Upper lobe of left lung (tissue), 6 donors: ENCODE measurements around the gene ADAM30. TPM values are rescaled to one million over a fixed set of nuclear protein-coding genes. Genes with fewer than 3 reads are reported as not detected.

ENCODE experiments used
- ATAC-seq, 2 donors: fragments of 200-7000 bp; cut with Tn5 transposase; one replicate each; pipeline ENCODE4 v1.9.1; 2022; ENCODE audit warnings: mild to moderate bottlenecking in 2 of 2, moderate library complexity in 2 of 2; ENCODE audit not compliant: low FRiP score in 2 of 2
- DNase-seq, 2 donors: peaks; one replicate each; pipeline ENCODE4 v3.0.0-alpha.2; 2019 to 2020
- H3K27ac ChIP-seq, 4 donors: fragments of 200-600 bp; sonication (generic); one replicate each; pipeline ENCODE4 v1.5.1; 2016 to 2019
- H3K27me3 ChIP-seq, 4 donors: fragments of 200-600 bp; sonication (generic); one replicate each; pipeline ENCODE4 v1.5.1; 2017 to 2019
- H3K36me3 ChIP-seq, 4 donors: fragments of 200-600 bp; sonication (generic); one replicate each; pipeline ENCODE4 v1.5.1; 2016 to 2019
- H3K4me1 ChIP-seq, 4 donors: fragments of 200-600 bp; sonication (generic); one replicate each; pipeline ENCODE4 v1.5.1; 2018 to 2019
- H3K4me3 ChIP-seq, 4 donors: fragments of 200-600 bp; sonication (generic); one replicate each; pipeline ENCODE4 v1.5.1; 2017 to 2019; ENCODE audit warnings: mild to moderate bottlenecking in 2 of 4, moderate library complexity in 1 of 4
- H3K9me3 ChIP-seq, 4 donors: fragments of 200-600 bp; sonication (generic); one replicate each; pipeline ENCODE4 v1.5.1; 2018 to 2019
- EP300 ChIP-seq, 4 donors: sonication (generic); formaldehyde crosslinking; IDR thresholded peaks; one replicate each; pipeline ENCODE4 v1.5.1; 2017; ENCODE audit warnings: antibody characterized with exemption in 4 of 4, control low read depth in 2 of 4
- POLR2A ChIP-seq, 4 donors: fragments of 450-650 bp; IDR thresholded peaks; one replicate each; pipeline ENCODE4 v1.5.1; 2016 to 2017; ENCODE audit warnings: antibody characterized with exemption in 4 of 4, mild to moderate bottlenecking in 2 of 4
- POLR2AphosphoS5 ChIP-seq, 2 donors: sonication (generic); formaldehyde crosslinking; IDR thresholded peaks; one replicate each; pipeline ENCODE4 v1.5.1; 2017; ENCODE audit warnings: antibody characterized with exemption in 2 of 2
- WGBS, 2 donors: methylation state at CpG; one replicate each; pipeline ENCODE4 v1.1.5; 2017 to 2018; 5-methylcytosine and 5-hydroxymethylcytosine counted together
- total RNA-seq, 6 donors: library from RNA; depleted of rRNA in 4 of 6; stranded (reverse); fragments of >200 nt in 4 of 6; gene quantifications; one replicate each; pipeline versions ENCODE4 v1.1.0 to v1.2.1, GENCODE V29; 2016 to 2021
- TF ChIP-seq, protein P1 (sequence below), 6 experiments: fragments of 450-650 bp in 4 of 6; fragments of 200-600 bp in 2 of 6; sonication (generic) in 2 of 6; IDR thresholded peaks; one replicate each; pipeline ENCODE4 v1.5.1; 2016 to 2019; ENCODE audit warnings: antibody characterized with exemption in 6 of 6
- donor health status: DM: no; HTN: no; CAD: no; lungs with moderate emphysema.
- donor health status: DM: no; HTN: yes; CAD: no; lungs with severe emphysema.

The ADAM30 gene
- total RNA-seq, 6 donors from 2014 or later = not detected

DNA sequence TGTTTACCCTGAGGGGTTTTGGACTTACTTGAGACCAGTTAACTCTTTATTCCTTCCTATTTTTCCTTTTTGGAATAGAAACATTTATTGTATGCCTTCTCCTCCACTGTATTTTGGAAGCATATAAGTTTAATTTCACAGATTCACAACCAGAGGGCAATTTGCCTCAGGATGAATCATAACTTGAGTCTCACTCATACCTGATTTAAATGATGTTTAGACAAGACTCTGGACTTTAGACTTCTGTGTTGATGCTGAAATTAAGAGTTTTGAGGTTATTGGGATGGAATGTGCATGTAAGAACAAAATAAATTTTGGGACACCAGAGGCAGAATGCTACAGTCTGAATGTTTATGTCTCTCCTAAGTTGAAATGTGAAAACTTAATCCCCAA is 7.1 kb upstream of the ADAM30 start:
- TF ChIP-seq POLR2AphosphoS5 (IDR thresholded peaks at IDR 0.05) = no peak
- no peak for TF ChIP-seq POLR2A (IDR thresholded peaks at IDR 0.05)
- Histone ChIP-seq H3K27me3 (no peaks in the 10 kb centered on the region), H3K27ac (no peak overlapping the region), H3K9me3 (no peaks in the 10 kb centered on the region), H3K36me3 (no peaks in the 10 kb centered on the region), H3K4me1 (no peaks in the 10 kb centered on the region), H3K4me3 (no peak overlapping the region)
- DNase-seq (no peak), ATAC-seq (no peak)

DNA sequence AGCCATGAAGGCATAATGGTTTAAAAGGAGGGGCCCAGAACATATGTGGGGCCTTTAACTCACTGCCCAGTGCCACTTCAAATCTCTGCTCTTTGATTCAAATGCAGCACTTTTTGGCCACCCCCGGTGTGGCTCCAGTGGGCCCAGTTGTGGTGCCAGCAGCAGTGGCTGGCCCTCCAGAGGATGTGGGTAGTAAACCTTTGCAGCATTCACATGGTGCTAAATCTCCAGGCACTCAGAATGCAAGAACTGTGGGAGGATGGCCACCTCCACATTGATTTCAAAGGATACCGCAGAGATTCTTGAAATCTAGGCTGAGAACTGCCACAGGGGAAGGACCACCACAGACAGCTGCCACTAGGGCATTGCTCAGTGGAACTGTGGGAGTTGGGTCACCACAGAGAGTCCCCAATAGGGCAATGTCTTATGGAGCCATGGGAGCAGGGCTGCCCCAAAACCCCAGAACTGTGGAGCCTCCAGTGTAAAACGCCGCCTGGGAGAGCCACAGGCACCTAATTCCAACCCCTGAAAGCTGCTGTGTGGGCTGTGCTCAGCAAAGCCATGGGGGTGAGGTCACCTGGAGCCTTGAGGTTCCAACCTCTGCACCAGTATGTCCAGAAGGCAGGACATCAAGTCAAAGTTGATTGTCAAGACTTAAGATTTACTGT is 6.6 kb upstream of the ADAM30 start:
- Histone ChIP-seq H3K4me3 (no peak overlapping the region), H3K27me3 (no peaks in the 10 kb centered on the region), H3K9me3 (no peaks in the 10 kb centered on the region), H3K4me1 (no peaks in the 10 kb centered on the region), H3K27ac (no peak overlapping the region), H3K36me3 (no peaks in the 10 kb centered on the region)
- WGBS, 2 donors = 75 to 95% methylated on average over 1 to 4 of the region's 4 CpGs
- DNase-seq = no peak
- TF ChIP-seq POLR2A (IDR thresholded peaks at IDR 0.05) = no peak
- TF ChIP-seq, protein P1, sequence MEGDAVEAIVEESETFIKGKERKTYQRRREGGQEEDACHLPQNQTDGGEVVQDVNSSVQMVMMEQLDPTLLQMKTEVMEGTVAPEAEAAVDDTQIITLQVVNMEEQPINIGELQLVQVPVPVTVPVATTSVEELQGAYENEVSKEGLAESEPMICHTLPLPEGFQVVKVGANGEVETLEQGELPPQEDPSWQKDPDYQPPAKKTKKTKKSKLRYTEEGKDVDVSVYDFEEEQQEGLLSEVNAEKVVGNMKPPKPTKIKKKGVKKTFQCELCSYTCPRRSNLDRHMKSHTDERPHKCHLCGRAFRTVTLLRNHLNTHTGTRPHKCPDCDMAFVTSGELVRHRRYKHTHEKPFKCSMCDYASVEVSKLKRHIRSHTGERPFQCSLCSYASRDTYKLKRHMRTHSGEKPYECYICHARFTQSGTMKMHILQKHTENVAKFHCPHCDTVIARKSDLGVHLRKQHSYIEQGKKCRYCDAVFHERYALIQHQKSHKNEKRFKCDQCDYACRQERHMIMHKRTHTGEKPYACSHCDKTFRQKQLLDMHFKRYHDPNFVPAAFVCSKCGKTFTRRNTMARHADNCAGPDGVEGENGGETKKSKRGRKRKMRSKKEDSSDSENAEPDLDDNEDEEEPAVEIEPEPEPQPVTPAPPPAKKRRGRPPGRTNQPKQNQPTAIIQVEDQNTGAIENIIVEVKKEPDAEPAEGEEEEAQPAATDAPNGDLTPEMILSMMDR (IDR thresholded peaks at IDR 0.05) = no peak
- TF ChIP-seq EP300 (IDR thresholded peaks at IDR 0.05) = no peak
- no peak for ATAC-seq

GRCh38 chr1:119898981-119899720 is 2.8 kb upstream of the ADAM30 start:
- Histone ChIP-seq H3K27ac (no peak overlapping the region), H3K36me3 (no peaks in the 10 kb centered on the region), H3K4me1 (no peaks in the 10 kb centered on the region), H3K9me3 (no peaks in the 10 kb centered on the region), H3K27me3 (no peaks in the 10 kb centered on the region), H3K4me3 (no peak overlapping the region)
- TF ChIP-seq POLR2A (IDR thresholded peaks at IDR 0.05) = no peak
- no peak for TF ChIP-seq EP300 (IDR thresholded peaks at IDR 0.05)
- TF ChIP-seq POLR2AphosphoS5 (IDR thresholded peaks at IDR 0.05) = no peak
- ATAC-seq = no peak
- 84 to 92% methylated on average over 3 of the region's 3 CpGs for WGBS, 2 donors
- DNase-seq = no peak

- no peak for ATAC-seq
- Histone ChIP-seq H3K4me1 (no peaks in the 10 kb centered on the region), H3K4me3 (no peak overlapping the region), H3K9me3 (no peaks in the 10 kb centered on the region), H3K27ac (no peak overlapping the region), H3K36me3 (no peaks in the 10 kb centered on the region), H3K27me3 (no peaks in the 10 kb centered on the region)
- TF ChIP-seq, protein P1 (IDR thresholded peaks at IDR 0.05) = no peak
- no peak for TF ChIP-seq EP300 (IDR thresholded peaks at IDR 0.05)
- TF ChIP-seq POLR2A (IDR thresholded peaks at IDR 0.05) = no peak
- no peak for TF ChIP-seq POLR2AphosphoS5 (IDR thresholded peaks at IDR 0.05)
- DNase-seq = no peak
- 84 to 85% methylated on average over 2 of the region's 2 CpGs for WGBS, 2 donors
Measured at GRCh38 chr1:119898530-119898929, 2.2 kb upstream of the ADAM30 start.

DNA sequence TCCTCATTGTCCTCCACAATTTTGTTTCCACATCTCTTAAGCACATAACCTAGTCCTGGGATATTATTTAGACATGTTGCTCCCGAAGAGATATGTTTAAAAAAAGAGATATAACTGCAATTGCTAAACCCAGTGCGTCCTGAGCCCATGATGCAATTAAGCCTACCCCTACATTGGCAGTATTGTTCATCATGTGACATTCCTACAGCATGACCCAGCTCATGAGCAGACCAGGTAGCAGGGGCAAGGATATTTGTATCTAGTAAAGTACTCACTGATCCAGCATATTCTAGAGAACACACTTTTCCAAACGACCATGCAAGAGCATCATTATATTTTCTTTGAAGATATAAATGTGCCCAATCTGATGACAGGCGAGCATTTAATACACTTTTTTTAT is 1.2 kb downstream of the ADAM30 start:
- WGBS, 2 donors = 74 to 84% methylated on average over 4 of the region's 4 CpGs
- Histone ChIP-seq H3K9me3 (no peaks in the 10 kb centered on the region), H3K4me3 (no peak overlapping the region), H3K27ac (no peak overlapping the region), H3K36me3 (no peaks in the 10 kb centered on the region), H3K27me3 (no peaks in the 10 kb centered on the region), H3K4me1 (no peaks in the 10 kb centered on the region)
- ATAC-seq (no peak), DNase-seq (no peak)
- TF ChIP-seq POLR2AphosphoS5 (IDR thresholded peaks at IDR 0.05) = no peak
- no peak for TF ChIP-seq POLR2A (IDR thresholded peaks at IDR 0.05)

DNA sequence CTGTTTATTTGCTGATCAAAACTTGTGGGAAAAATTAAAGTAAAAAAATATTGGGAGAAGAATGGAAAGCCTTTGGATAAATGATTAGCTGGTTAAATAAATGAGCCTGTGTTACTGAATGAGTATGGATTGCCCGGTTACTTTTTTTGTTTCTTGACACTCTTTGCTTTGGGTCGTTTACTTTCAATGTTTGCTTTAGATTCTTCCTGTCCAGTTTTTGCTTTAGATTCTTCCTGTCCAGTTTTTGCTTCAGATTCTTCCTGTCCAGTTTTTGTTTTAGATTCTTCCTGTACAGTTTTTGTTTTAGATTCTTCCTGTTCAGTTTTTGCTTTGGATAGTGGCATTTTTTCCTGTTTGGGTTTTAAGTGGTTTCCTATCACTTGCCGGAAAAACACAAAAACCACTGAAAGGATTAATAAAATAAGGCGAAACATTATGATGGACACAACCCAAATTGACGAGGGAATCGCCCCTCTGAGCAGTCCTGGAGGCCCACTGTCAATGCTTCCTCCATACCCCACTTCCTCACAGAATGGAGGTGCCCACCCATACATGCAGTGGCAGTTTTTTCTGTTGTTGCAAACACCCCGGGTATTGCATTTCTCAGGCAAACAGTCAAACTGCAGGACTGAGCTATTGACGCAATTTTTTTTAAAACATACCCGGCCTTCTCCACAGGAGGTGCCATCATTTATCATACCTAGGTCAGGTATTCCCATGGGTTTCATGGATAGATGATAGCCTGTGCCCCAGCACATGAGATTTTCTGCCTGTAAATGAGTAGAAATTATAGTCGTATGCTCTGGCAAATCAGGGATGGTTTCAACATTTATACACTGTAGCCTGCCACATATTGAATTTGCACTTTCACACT is 2.3 kb downstream of the ADAM30 start:
- no peak for DNase-seq
- 61 to 69% methylated on average over 10 of the region's 10 CpGs for whole genome bisulfite sequencing, 2 donors
- H3K4me1 ChIP-seq = no peaks in the 10 kb centered on the region
- no peak overlapping the region for H3K27ac ChIP-seq
- H3K27me3 ChIP-seq = no peaks in the 10 kb centered on the region
- H3K4me3 ChIP-seq = no peak overlapping the region
- TF ChIP-seq POLR2A (IDR thresholded peaks at IDR 0.05) (no peak), EP300 (IDR thresholded peaks at IDR 0.05) (no peak), POLR2AphosphoS5 (IDR thresholded peaks at IDR 0.05) (no peak)
- TF ChIP-seq, protein P1 (IDR thresholded peaks at IDR 0.05) = no peak
- H3K9me3 ChIP-seq = no peaks in the 10 kb centered on the region
- no peaks in the 10 kb centered on the region for H3K36me3 ChIP-seq
- ATAC-seq = no peak
